Activated naive CD8-positive, alpha-beta T cell treated with anti-CD3 and anti-CD28 coated beads, Interleukin-2, amount 50 U/mL, for 24 hours (primary cell): ENCODE results near the gene SCN10A.

Experiments
- ATAC-seq: fragments of 150-1000 bp; cut with Tn5 transposase; one replicate; pipeline ENCODE4 v1.10.0; 2021
- DNase-seq: peaks from one replicate; pipeline ENCODE4 v3.0.0; 2021
- H3K27ac Mint-ChIP-seq: one replicate; pipeline ENCODE4 v1.8.0; 2021; ENCODE audit warnings: mild to moderate bottlenecking, mixed read lengths
- H3K27me3 Mint-ChIP-seq: one replicate; pipeline ENCODE4 v1.8.0; 2021; ENCODE audit warnings: mixed read lengths
- H3K36me3 Mint-ChIP-seq: one replicate; pipeline ENCODE4 v1.8.0; 2021; ENCODE audit warnings: low read depth, mixed read lengths
- H3K4me1 Mint-ChIP-seq: one replicate; pipeline ENCODE4 v1.8.0; 2021; ENCODE audit warnings: mixed read lengths
- H3K4me3 Mint-ChIP-seq: one replicate; pipeline ENCODE4 v1.8.0; 2021; ENCODE audit warnings: mild to moderate bottlenecking, moderate library complexity, mixed read lengths
- H3K9me3 Mint-ChIP-seq: one replicate; pipeline ENCODE4 v1.8.0; 2021; ENCODE audit warnings: mixed read lengths

The SCN10A gene

DNA sequence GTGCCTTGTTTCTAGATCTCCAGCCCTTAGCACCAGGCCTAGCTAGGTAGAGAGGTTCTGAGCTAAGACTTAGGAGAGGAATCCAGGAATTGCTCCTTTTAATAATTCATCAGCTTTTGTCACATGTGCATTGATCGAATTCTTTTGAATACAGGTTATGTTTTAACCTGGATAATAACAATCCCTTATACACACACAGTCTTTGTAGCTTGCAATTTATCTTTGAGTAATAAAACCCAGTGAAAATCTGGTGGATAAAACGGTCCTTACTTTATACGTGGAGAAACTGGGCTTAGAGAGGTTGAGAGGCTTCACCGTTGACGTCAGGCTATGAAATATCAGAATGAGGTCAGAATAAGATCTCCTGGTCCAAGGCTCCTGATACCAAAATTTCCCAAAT lies 7.2 kb upstream of the SCN10A start:
- no peak for DNase-seq
- Mint-ChIP-seq H3K4me3 (no peak overlapping the region), H3K27me3 (peaks cover 7% of the 10 kb centered on the region), H3K9me3 (no peaks in the 10 kb centered on the region), H3K36me3 (no peaks in the 10 kb centered on the region), H3K4me1 (no peaks in the 10 kb centered on the region), H3K27ac (no peak overlapping the region)
- no peak for ATAC-seq

DNA sequence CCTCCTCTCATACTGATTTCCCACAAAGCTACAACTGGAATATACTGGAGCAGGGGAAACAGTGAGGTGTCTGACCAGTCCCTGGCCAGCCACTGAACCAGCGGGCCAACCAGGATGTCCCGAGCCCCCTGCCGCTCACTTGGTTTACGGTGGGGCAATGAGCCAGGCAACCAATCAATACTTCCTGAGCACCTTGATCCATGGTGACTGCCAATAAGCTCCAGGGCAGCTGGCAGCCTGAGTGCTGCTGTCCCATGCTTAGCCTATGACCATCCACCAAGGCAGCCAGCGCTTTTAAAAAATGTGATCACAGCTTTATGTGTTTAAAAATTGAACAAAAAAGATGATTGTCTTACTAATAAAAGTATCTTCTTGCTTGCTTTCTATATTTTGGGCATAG lies 4.2 kb downstream of the SCN10A start:
- DNase-seq (no peak), ATAC-seq (no peak)
- H3K9me3 Mint-ChIP-seq: no peaks in the 10 kb centered on the region
- H3K4me1 Mint-ChIP-seq: no peaks in the 10 kb centered on the region
- no peak overlapping the region for H3K4me3 Mint-ChIP-seq
- H3K36me3 Mint-ChIP-seq: no peaks in the 10 kb centered on the region
- no peak overlapping the region for H3K27ac Mint-ChIP-seq
- peaks cover 9% of the 10 kb centered on the region for H3K27me3 Mint-ChIP-seq

DNA sequence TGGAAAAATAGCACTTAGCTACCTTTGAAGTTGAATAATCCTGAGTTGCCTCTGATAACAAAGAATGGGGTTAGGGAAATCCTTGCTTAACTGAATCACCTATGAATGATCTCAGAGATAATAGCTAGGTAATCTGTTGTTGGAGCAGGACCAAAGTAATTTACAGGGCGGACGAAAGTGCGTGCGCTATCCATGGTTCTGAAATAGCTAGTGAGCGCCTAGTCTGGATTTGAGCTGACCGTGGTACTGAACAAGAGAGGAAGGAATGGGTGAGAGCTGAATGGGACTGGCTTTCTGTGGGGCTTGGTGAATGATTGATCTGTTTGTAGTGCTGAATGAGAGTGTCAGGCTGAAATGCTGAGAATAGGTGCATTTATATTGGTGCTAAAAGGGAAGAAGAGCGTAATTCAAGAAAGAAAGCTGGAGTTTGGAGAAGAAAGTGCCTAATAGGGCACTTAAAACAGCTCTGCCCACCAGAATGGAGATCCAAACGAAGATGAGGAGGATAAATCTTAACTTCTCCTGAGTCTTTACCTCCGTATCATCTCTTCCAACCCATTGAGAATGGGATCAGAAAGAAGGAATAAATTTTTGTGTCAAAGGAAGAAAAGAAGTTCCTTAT lies 10.1 kb downstream of the SCN10A start:
- Mint-ChIP-seq H3K4me1 (no peaks in the 10 kb centered on the region), H3K36me3 (no peaks in the 10 kb centered on the region), H3K4me3 (no peak overlapping the region), H3K9me3 (peaks cover 5% of the 10 kb centered on the region), H3K27ac (no peak overlapping the region), H3K27me3 (peaks cover under 1% of the 10 kb centered on the region)
- ATAC-seq (no peak), DNase-seq (peak; percentile 41)

DNA sequence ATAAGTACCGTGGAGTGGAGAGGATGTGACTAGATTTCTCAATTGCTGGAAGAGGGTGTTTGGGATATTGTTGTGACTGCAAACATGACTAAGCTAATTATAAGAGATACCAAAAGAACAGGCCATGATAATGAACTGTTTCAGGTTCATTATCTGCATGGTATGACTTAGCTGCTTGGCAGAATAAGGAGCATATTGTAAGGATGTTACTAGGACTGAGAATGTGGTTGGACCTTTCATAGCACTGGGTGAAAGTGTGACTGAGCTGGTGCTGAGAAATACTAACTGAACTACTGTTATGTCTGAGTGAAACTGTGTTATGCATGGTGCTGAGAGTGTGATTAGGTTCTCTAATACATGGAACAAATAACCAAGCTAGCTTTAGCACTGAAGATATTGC lies 11.0 kb downstream of the SCN10A start:
- H3K9me3 Mint-ChIP-seq: peaks cover 5% of the 10 kb centered on the region
- H3K27ac Mint-ChIP-seq: no peak overlapping the region
- DNase-seq (no peak), ATAC-seq (no peak)
- no peaks in the 10 kb centered on the region for H3K36me3 Mint-ChIP-seq
- H3K27me3 Mint-ChIP-seq: peaks cover 3% of the 10 kb centered on the region
- no peak overlapping the region for H3K4me3 Mint-ChIP-seq
- H3K4me1 Mint-ChIP-seq: no peaks in the 10 kb centered on the region

DNA sequence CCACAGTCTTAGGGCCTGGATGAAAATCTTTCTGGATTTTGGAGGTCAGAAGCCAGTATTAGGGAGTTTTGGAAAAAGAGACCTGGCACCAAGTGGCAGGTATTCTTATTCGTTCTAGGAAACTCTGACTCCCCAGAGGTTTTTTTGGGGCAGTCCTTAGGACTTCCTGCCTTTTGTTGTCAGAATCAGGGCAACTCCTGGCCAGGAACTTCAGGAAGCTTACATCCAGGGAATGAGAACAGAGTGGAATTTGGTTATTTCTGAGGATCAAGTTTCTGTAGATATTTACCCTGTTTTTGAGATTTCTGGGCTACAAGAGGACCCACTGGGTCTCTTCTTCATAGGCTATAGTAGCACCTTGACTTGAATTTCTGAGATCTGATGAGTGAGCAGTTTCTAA lies 15.5 kb downstream of the SCN10A start:
- Mint-ChIP-seq H3K27me3 (peaks cover 8% of the 10 kb centered on the region), H3K4me3 (no peak overlapping the region), H3K9me3 (no peaks in the 10 kb centered on the region), H3K27ac (no peak overlapping the region), H3K4me1 (no peaks in the 10 kb centered on the region), H3K36me3 (no peaks in the 10 kb centered on the region)
- no peak for ATAC-seq
- DNase-seq: no peak

DNA sequence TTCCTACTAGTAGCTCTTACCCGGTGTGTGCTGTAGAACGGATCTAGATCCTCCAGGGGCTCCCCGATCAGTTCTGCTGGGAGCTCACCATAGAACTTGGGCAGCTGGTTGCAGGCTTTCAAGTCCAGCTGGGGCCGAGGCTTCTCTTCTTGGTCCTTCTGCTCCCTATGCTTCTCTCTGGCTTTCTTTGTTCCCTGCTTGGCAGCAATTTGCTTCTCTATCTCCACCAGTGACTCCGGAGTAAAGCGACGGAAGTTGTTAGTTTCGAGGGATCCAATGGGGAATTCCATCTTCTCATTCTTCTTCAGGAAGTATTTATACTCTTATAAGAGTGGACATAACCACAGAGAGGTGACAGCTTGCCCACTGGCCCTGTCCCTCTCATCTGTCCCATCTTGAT lies 22.3 kb downstream of the SCN10A start:
- no peak for ATAC-seq
- no peak for DNase-seq
- no peak overlapping the region for H3K27ac Mint-ChIP-seq
- no peaks in the 10 kb centered on the region for H3K4me1 Mint-ChIP-seq
- H3K9me3 Mint-ChIP-seq: no peaks in the 10 kb centered on the region
- no peak overlapping the region for H3K4me3 Mint-ChIP-seq
- H3K27me3 Mint-ChIP-seq: peaks cover 13% of the 10 kb centered on the region
- H3K36me3 Mint-ChIP-seq: no peaks in the 10 kb centered on the region

DNA sequence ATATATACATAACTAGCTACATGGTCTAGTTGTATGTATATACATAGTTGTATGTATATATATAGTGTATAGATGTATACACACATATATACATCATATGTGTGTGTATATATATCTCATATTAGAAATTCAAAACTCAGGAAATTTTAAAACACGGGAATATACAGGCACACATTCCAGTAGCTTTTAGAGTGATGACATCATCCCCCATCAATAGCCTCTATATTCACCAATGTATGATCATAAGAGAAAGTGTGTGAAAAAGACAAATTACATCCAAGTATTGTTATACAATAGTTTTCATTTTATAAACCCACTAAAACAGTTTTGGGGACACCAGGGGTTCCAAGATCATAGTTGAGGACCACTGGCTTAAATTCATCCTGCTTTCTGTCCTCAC lies 23.0 kb downstream of the SCN10A start:
- H3K27ac Mint-ChIP-seq: no peak overlapping the region
- ATAC-seq: no peak
- no peak overlapping the region for H3K4me3 Mint-ChIP-seq
- H3K27me3 Mint-ChIP-seq: peaks cover 15% of the 10 kb centered on the region
- H3K9me3 Mint-ChIP-seq: no peaks in the 10 kb centered on the region
- H3K36me3 Mint-ChIP-seq: no peaks in the 10 kb centered on the region
- no peak for DNase-seq
- H3K4me1 Mint-ChIP-seq: no peaks in the 10 kb centered on the region

DNA sequence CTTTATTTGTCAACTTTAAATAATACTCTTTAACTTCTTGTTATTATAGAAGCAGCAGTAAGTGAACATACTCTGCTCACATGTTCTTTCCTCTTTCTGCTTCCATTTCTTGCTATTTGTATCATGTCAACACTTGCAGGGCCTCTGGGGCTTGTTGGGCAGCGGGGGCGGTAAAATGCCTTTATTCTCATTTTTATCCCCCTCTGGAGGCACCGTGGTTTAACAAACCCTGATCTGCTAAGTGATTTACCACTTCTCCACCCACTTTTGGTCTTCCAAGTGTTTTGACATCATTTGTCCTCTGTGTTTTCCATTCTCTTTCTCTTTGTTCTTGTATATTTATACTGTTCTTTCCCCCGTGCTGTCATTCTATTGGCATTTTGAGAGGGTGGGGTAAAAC lies 33.9 kb downstream of the SCN10A start:
- no peak for ATAC-seq
- Mint-ChIP-seq H3K4me1 (no peaks in the 10 kb centered on the region), H3K9me3 (peaks cover 5% of the 10 kb centered on the region), H3K27ac (no peak overlapping the region), H3K4me3 (no peak overlapping the region), H3K27me3 (peaks cover 10% of the 10 kb centered on the region), H3K36me3 (no peaks in the 10 kb centered on the region)
- no peak for DNase-seq

DNA sequence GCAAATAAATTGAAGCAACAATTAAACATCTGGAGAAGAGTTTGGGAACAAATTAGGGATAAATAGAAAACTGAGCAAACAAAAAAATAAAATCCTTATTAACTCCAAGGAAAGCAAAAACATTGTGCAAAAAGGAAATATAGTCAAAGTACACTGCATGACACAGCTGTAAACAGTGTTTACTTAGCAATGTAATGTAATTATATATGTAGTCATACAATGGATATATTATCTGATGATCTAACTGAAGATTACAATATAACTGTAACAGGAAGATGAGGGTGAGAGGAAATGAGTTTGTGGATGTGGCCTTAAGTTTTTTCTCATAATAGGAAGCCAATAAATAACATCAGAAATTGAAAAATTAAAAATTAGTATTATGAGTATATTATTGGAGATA lies 42.5 kb downstream of the SCN10A start:
- H3K9me3 Mint-ChIP-seq: peaks cover 11% of the 10 kb centered on the region

DNA sequence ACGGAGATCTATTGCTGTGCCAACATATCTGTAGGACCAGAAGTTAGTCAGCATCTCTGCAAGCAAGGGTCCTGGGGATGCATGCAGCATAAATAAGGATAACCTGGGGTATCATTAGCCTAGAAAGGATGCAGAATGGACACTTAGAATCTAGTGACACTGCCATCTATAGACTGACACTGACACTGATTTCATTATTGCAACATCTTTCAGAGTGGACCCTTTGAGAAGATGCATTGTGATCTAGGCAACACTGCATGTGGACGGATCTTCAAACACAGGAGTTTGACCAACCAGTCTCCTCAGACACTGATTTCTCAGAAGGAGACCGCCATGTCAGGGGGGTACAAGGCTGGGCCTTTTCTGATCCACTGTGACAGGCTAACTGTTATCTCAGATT lies 52.4 kb downstream of the SCN10A start:
- H3K36me3 Mint-ChIP-seq: no peaks in the 10 kb centered on the region
- H3K9me3 Mint-ChIP-seq: peaks cover 3% of the 10 kb centered on the region
- H3K4me1 Mint-ChIP-seq: no peaks in the 10 kb centered on the region

More for the DNA sequence above, 42.5 kb downstream of the SCN10A start:
- no peaks in the 10 kb centered on the region for H3K4me1 Mint-ChIP-seq
- no peak overlapping the region for H3K27ac Mint-ChIP-seq
- DNase-seq: no peak
- H3K27me3 Mint-ChIP-seq: peaks cover 22% of the 10 kb centered on the region
- no peak for ATAC-seq
- H3K36me3 Mint-ChIP-seq: no peaks in the 10 kb centered on the region
- no peak overlapping the region for H3K4me3 Mint-ChIP-seq

DNA sequence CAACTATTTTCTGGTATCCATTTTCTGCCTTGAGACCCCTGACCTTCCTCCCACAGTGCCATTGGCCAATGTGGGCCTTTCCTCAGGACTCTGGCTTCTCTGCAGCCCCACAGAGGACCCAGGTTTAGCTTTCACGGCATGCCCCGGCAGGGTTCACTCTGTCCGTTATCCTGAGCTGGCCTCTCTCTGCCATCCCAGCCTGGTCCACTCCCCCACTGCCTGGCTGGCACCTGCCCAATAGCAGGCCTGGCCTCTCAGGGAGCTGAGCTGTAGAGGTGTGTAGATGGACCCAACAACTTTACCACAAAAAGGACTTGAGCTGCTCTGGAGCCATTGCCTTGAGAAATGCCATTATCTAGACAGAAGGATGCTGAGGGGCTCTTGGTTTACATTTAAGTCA lies 57.5 kb downstream of the SCN10A start:
- no peaks in the 10 kb centered on the region for H3K36me3 Mint-ChIP-seq
- H3K27ac Mint-ChIP-seq: no peak overlapping the region
- H3K4me1 Mint-ChIP-seq: no peaks in the 10 kb centered on the region
- peaks cover 8% of the 10 kb centered on the region for H3K27me3 Mint-ChIP-seq
- no peak overlapping the region for H3K4me3 Mint-ChIP-seq
- H3K9me3 Mint-ChIP-seq: no peaks in the 10 kb centered on the region
- DNase-seq (no peak), ATAC-seq (no peak)

More for the DNA sequence above, 52.4 kb downstream of the SCN10A start:
- DNase-seq: no peak
- peaks cover 5% of the 10 kb centered on the region for H3K27me3 Mint-ChIP-seq
- no peak overlapping the region for H3K4me3 Mint-ChIP-seq
- ATAC-seq: no peak
- no peak overlapping the region for H3K27ac Mint-ChIP-seq

DNA sequence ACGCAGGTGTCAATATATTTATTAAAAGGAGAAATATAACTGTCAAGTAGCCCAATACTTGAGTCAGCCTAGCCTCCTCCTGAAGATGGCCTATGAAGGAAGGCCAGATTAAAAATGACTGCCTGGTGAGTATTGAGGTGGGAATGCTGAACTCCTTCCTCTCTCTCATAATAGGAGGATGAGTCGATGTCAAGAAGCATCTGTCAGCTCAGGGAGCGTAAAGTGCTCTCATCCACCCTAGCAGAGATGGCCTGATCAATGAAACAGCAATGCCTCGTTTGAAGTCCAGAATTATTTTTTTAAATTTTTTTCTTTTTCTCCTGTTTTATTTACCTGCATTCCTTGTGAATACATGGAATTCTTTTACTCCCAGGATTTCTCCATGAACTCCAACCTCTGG lies 58.3 kb downstream of the SCN10A start:
- no peaks in the 10 kb centered on the region for H3K9me3 Mint-ChIP-seq
- H3K4me1 Mint-ChIP-seq: no peaks in the 10 kb centered on the region
- no peak for DNase-seq
- H3K4me3 Mint-ChIP-seq: no peak overlapping the region
- no peaks in the 10 kb centered on the region for H3K36me3 Mint-ChIP-seq
- H3K27me3 Mint-ChIP-seq: peaks cover 8% of the 10 kb centered on the region
- ATAC-seq: no peak
- no peak overlapping the region for H3K27ac Mint-ChIP-seq

DNA sequence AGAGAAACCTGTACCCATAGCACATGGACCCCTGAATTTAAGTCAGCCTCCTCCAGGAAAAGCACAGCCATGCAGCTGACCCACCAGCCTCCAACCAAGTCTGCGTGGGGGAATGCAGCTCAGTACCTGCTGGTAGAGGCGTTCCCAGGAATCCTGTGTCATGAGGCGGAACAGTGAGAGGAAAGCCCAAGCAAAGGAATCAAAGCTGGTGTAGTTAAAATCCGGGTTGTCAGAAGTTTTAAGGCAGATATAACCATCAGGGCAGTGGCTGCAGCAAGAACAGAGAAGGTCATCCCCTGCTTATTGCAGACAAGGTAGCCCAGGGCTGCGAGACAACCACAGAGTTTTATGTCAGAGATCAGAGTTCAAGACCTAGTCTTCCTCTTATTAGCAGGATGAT lies 59.1 kb downstream of the SCN10A start:
- Mint-ChIP-seq H3K27ac (no peak overlapping the region), H3K27me3 (peaks cover 8% of the 10 kb centered on the region), H3K4me1 (no peaks in the 10 kb centered on the region), H3K36me3 (no peaks in the 10 kb centered on the region), H3K9me3 (no peaks in the 10 kb centered on the region), H3K4me3 (no peak overlapping the region)
- ATAC-seq: no peak
- no peak for DNase-seq

DNA sequence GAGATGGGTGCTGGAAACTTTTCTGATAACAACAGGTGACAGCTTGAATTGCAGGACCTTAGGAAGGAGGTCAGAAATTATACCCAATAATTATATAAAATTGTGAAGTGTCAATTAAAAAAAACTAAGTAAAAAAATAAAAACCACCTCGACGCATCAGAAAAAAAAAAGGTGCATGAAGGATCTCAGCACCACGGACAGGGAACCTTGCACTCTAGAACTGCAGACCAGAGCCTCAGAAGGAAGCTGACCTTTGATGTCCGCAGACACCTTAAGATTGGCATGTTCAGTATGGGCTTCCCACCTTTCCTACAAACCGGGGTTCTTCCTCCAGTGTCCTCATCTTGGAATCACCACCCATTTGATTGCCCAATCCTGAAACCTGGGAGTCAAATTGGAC lies 60.9 kb downstream of the SCN10A start:
- no peak overlapping the region for H3K4me3 Mint-ChIP-seq
- no peaks in the 10 kb centered on the region for H3K4me1 Mint-ChIP-seq
- H3K36me3 Mint-ChIP-seq: no peaks in the 10 kb centered on the region
- H3K27me3 Mint-ChIP-seq: peaks cover 8% of the 10 kb centered on the region
- no peak overlapping the region for H3K27ac Mint-ChIP-seq
- DNase-seq (no peak), ATAC-seq (no peak)
- no peaks in the 10 kb centered on the region for H3K9me3 Mint-ChIP-seq

DNA sequence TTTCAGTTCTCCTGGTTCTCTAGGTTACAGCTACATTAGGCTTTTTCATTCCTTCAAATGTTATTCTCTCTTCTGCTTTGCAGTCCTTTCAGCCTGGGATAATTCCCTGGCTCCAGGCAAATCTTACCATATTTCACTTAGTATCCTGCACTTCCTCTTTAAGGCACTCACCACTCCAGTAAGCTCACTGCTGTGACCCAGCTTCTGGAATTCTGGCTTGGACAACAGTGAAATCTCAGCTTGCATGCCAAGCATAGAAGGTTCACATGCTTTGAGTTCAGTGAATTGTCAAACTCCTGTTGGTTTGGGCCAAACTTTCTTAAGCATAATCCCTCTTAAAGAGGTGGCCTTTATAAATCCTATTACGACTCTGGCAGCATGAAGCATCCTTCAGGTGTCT lies 69.4 kb downstream of the SCN10A start:
- H3K27me3 Mint-ChIP-seq: peaks cover 5% of the 10 kb centered on the region
- H3K9me3 Mint-ChIP-seq: no peaks in the 10 kb centered on the region
- H3K4me1 Mint-ChIP-seq: no peaks in the 10 kb centered on the region
- H3K27ac Mint-ChIP-seq: no peak overlapping the region
- H3K4me3 Mint-ChIP-seq: no peak overlapping the region
- DNase-seq (no peak), ATAC-seq (no peak)
- no peaks in the 10 kb centered on the region for H3K36me3 Mint-ChIP-seq

DNA sequence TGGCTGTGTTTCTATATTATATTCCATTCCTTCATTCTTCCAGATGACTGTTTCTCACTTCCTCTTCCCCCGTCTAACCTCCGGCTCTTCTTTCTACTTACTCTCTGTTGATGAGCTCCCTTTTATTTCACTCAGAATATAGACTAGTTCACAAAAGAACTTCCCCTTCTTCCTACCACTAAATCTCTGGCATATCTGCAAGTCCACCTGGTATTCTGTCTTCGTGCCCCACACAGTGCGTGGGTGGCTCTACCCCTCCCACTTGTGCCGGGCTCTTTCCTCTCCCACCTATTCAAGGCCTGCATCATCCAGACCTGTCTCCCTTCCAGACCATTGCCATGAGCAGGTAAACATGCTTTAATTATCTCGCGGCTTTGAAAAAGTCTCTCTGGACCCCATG lies 73.0 kb downstream of the SCN10A start:
- no peak for DNase-seq
- no peak for ATAC-seq
- peaks cover 12% of the 10 kb centered on the region for H3K27me3 Mint-ChIP-seq
- no peaks in the 10 kb centered on the region for H3K9me3 Mint-ChIP-seq
- no peaks in the 10 kb centered on the region for H3K36me3 Mint-ChIP-seq
- H3K4me3 Mint-ChIP-seq: no peak overlapping the region
- no peak overlapping the region for H3K27ac Mint-ChIP-seq
- H3K4me1 Mint-ChIP-seq: no peaks in the 10 kb centered on the region
